Colonic mucosa (tissue), 4 donors: Measurements from ENCODE around the gene ECPAS. TPM values are rescaled to one million over a fixed set of nuclear protein-coding genes. Genes with fewer than 3 reads are reported as not detected.

ENCODE experiments used
- DNase-seq: peaks from one replicate; pipeline ENCODE4 v3.0.0-alpha.2; 2020
- H3K27ac ChIP-seq: fragments of 200-600 bp; one replicate; pipeline ENCODE4 v1.8.0; 2021
- H3K27me3 ChIP-seq: fragments of 200-600 bp; one replicate; pipeline ENCODE4 v1.8.0; 2021
- H3K36me3 ChIP-seq: fragments of 200-600 bp; one replicate; pipeline ENCODE4 v1.8.0; 2021
- H3K4me1 ChIP-seq: fragments of 200-600 bp; one replicate; pipeline ENCODE4 v1.8.0; 2021; ENCODE audit warnings: mild to moderate bottlenecking
- H3K4me3 ChIP-seq: fragments of 200-600 bp; one replicate; pipeline ENCODE4 v1.8.0; 2021
- H3K9ac ChIP-seq, 2 donors: one replicate each; pipeline ENCODE4 v1.7.0; 2013; ENCODE audit warnings: control low read depth in 2 of 2, low read depth in 2 of 2, low read length in 2 of 2
- H3K9me3 ChIP-seq: fragments of 200-600 bp; one replicate; pipeline ENCODE4 v1.8.0; 2021
- intact Hi-C: fragments of 100-400 bp; cut with DNase I; formaldehyde crosslinking; loops from one replicate; pipeline ENCODE4 v1.14.1; 2022
- total RNA-seq, 2 donors: library from RNA; stranded (reverse); fragmentation: NEBNext Ultra II Directional in 1 of 2; extraction: Animal tissue kit (Norgen Biotek cat#: 25700) in 1 of 2; gene quantifications; one replicate each; pipeline ENCODE4 v1.2.1, GENCODE V29; 2021
- TF ChIP-seq, protein P1 (sequence below): fragments of 200-600 bp; IDR thresholded peaks from one replicate; pipeline ENCODE4 v1.8.0; 2022; ENCODE audit warnings: antibody characterized with exemption, mild to moderate bottlenecking
- donor health status: healthy.
- donor health status: DM: no; HTN: no; CAD: no.
- donor health status: DM: no; HTN: no; CAD: no.

The ECPAS gene, protein sequence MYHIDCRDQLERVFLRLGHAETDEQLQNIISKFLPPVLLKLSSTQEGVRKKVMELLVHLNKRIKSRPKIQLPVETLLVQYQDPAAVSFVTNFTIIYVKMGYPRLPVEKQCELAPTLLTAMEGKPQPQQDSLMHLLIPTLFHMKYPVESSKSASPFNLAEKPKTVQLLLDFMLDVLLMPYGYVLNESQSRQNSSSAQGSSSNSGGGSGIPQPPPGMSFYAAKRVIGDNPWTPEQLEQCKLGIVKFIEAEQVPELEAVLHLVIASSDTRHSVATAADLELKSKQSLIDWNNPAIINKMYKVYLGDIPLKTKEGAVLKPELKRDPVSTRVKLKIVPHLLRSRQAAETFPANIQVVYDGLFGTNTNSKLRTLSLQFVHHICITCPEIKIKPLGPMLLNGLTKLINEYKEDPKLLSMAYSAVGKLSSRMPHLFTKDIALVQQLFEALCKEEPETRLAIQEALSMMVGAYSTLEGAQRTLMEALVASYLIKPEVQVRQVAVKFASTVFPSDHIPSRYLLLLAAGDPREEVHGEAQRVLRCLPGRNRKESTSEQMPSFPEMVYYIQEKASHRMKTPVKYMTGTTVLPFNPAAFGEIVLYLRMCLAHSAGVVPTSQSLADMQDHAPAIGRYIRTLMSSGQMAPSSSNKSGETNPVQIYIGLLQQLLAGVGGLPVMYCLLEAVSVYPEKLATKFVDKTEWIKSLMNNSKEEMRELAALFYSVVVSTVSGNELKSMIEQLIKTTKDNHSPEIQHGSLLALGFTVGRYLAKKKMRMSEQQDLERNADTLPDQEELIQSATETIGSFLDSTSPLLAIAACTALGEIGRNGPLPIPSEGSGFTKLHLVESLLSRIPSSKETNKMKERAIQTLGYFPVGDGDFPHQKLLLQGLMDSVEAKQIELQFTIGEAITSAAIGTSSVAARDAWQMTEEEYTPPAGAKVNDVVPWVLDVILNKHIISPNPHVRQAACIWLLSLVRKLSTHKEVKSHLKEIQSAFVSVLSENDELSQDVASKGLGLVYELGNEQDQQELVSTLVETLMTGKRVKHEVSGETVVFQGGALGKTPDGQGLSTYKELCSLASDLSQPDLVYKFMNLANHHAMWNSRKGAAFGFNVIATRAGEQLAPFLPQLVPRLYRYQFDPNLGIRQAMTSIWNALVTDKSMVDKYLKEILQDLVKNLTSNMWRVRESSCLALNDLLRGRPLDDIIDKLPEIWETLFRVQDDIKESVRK (N-terminal part only)
- total RNA-seq, result 10 to 100 TPM; 55.1 to 92.5 TPM

DNA sequence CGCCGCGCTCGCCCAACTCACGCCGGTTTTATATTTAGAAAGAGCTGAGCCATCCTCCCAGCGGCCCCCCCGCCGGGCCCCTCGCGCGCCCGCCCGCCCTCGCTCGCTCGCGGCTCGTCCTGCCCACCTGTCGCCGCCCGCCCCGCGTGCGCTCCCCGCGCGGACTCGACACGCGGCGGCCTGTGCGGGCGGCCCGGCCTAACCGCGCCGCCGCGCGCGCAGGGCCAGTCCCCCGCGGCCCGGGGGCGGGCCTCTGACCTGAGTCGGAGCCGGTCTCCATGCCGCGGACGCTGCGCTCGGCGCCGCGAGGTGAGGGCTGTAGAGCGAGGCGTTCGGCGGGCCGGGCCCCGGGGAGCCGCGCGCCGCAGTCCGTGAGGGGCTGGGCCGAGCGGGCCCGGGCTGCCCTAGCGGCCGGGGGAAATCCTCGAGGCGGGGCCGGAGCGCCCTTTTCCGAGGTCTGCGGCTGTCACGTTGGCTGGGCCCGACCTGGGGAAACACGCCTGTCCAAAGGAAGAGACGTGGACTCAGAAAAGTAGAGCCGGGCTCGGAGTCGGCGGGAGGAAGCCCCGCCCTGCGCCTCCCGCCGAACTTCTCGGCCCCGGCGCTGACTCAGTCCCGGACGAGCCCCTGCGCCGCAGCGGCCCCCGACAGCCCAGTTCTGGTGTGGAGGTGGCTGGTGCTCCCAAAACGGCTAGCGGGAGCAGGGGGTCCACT, at the start of gene ECPAS:
Gene ECPAS (minus strand): TSS at position 526 of the 714 bp plus-strand sequence. CDS start 11,465 bp downstream, outside the sequence.
- H3K4me3 ChIP-seq, result peak within 1 kb of the TSS; percentile 92
- no peaks in the 10 kb centered on the region for H3K9me3 ChIP-seq
- no peaks in the 10 kb centered on the region for H3K36me3 ChIP-seq
- peaks cover 4% of the 10 kb centered on the region for H3K4me1 ChIP-seq
- intact Hi-C loops, result no loop called here
- no peaks in the 10 kb centered on the region for H3K27me3 ChIP-seq
- TF ChIP-seq, protein P1, sequence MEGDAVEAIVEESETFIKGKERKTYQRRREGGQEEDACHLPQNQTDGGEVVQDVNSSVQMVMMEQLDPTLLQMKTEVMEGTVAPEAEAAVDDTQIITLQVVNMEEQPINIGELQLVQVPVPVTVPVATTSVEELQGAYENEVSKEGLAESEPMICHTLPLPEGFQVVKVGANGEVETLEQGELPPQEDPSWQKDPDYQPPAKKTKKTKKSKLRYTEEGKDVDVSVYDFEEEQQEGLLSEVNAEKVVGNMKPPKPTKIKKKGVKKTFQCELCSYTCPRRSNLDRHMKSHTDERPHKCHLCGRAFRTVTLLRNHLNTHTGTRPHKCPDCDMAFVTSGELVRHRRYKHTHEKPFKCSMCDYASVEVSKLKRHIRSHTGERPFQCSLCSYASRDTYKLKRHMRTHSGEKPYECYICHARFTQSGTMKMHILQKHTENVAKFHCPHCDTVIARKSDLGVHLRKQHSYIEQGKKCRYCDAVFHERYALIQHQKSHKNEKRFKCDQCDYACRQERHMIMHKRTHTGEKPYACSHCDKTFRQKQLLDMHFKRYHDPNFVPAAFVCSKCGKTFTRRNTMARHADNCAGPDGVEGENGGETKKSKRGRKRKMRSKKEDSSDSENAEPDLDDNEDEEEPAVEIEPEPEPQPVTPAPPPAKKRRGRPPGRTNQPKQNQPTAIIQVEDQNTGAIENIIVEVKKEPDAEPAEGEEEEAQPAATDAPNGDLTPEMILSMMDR, result no peak
- H3K9ac ChIP-seq, result peak within 1 kb of the TSS; percentile 90 to 97
- peak; percentile 80 for DNase-seq
- peak within 1 kb of the TSS; percentile 99 for H3K27ac ChIP-seq

DNA sequence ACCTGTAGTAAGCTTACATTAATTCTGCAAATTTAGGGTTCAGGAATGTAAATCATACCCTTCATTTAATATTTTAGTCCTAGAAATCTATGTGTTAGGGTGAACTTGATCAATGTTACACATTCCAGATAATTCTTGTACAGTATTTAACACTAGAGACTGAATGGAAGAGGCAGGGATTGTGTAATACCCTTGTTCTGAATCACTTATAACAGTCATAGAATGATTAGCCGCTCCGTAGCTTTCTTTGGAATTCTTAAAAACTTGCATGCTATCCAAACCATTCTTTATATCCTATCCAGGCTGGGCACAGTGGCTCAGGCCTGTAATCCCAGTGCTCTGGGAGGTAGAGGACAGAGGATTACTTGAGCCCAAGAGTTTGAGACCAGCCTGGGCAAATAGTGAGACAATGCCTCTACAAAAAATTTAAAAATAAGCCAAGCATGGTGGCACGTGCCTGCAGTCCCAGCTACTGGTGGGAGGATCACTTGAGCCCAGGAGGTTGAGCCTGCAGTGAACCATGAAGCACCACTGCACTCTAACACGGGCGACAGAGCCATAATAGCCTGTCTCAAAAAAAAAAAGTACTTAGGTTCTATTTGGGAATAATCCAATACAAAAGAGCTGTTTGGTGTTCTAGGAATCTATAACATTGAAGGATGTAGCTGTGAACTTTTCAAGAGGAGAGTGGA, 49.1 kb upstream of the ECPAS start:
- H3K9ac ChIP-seq, result no peak overlapping the region
- intact Hi-C loops, result no loop called here
- DNase-seq, result no peak
- no peaks in the 10 kb centered on the region for H3K9me3 ChIP-seq
- H3K4me3 ChIP-seq, result no peak overlapping the region
- no peaks in the 10 kb centered on the region for H3K27me3 ChIP-seq
- H3K4me1 ChIP-seq, result no peaks in the 10 kb centered on the region
- TF ChIP-seq, protein P1, result no peak
- H3K27ac ChIP-seq, result no peak overlapping the region
- H3K36me3 ChIP-seq, result no peaks in the 10 kb centered on the region

DNA sequence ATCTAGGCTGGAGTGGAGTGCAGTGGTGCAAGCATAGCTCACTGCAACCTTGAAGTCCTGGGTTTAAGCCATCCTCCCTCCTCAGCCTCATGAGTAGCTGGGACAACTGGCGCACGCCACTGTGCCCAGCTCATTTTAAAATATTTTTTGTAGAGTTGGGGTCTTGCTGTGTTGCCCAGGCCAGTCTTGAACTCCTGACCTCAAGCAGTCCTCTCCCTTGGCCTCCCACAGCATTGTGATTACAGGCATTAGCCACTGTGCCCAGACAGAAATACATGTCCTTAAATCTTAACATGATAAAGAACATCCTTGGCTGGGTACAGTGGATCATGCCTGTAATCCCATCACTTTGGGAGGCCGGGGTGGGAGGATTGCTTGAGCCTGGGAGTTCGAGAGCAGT, 47.5 kb upstream of the ECPAS start:
- Histone ChIP-seq H3K36me3 (no peaks in the 10 kb centered on the region), H3K9me3 (no peaks in the 10 kb centered on the region), H3K27me3 (no peaks in the 10 kb centered on the region), H3K4me3 (no peak overlapping the region), H3K4me1 (no peaks in the 10 kb centered on the region), H3K9ac (no peak overlapping the region), H3K27ac (no peak overlapping the region)
- intact Hi-C loops, result no loop called here
- TF ChIP-seq, protein P1, result no peak
- DNase-seq, result no peak

DNA sequence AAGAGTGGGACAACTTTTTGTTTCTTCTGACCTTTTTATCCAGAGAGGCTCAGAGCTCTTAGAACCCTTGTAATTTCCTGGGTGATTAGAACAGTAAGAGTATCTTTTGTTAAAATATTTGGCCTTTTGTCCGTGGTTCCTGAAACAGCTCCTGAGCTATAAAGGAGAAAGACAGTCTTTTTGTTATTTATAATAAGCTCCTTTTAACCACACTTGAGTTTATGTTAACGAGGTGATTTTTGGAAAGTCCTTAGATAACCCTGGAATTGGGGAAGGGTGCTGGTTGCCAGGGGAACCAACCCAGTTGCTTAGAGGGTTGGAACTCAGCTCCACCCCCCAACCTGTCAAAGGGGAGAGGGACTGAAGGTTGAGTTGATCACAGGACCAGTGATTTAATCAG, 45.6 kb upstream of the ECPAS start:
- Histone ChIP-seq H3K27me3 (no peaks in the 10 kb centered on the region), H3K27ac (no peak overlapping the region), H3K4me1 (peaks cover 7% of the 10 kb centered on the region), H3K4me3 (no peak overlapping the region), H3K9me3 (no peaks in the 10 kb centered on the region), H3K36me3 (no peaks in the 10 kb centered on the region), H3K9ac (no peak overlapping the region)
- DNase-seq, result no peak
- TF ChIP-seq, protein P1, result no peak
- intact Hi-C loops, result no loop called here
